Neural cell (in vitro differentiated cells): Measurements from ENCODE around the gene SLC22A23. TPM values are rescaled to one million over a fixed set of nuclear protein-coding genes. Genes with fewer than 3 reads are reported as not detected.

Source experiments
- H2AFZ ChIP-seq: fragments of 200-600, 300-800 bp; sonication (generic), shearing (Covaris generic); 2 replicates; pipeline ENCODE4 v1.6.0; 2014; ENCODE audit warnings: low read depth, mild to moderate bottlenecking, antibody characterized with exemption, low read length, moderate library complexity
- H3F3A ChIP-seq: fragments of 200-600 bp; shearing (Covaris generic); 2 replicates; pipeline ENCODE4 v1.6.1; 2016; ENCODE audit warnings: mild to moderate bottlenecking, moderate library complexity, mixed read lengths, antibody characterized with exemption, low read length; ENCODE audit not compliant: insufficient read depth, poor library complexity, severe bottlenecking
- H3K27ac ChIP-seq: fragments of 200-600, 300-800 bp; sonication (generic), shearing (Covaris generic); 2 replicates; pipeline ENCODE4 v1.5.1; 2014; ENCODE audit warnings: mild to moderate bottlenecking, low read length, moderate library complexity
- H3K27me3 ChIP-seq: fragments of 300-800, 200-600 bp; sonication (generic), shearing (Covaris generic); 2 replicates; pipeline ENCODE4 v1.6.0; 2014; ENCODE audit warnings: mild to moderate bottlenecking, low read depth, low read length, moderate library complexity; ENCODE audit not compliant: insufficient read depth
- H3K36me3 ChIP-seq: fragments of 300-800, 200-600 bp; sonication (generic), shearing (Covaris generic); 2 replicates; pipeline ENCODE4 v1.5.1; 2014; ENCODE audit warnings: mild to moderate bottlenecking, antibody characterized with exemption, low read length, moderate library complexity; ENCODE audit not compliant: insufficient read depth
- H3K4me2 ChIP-seq: fragments of 300-800, 200-600 bp; sonication (generic), shearing (Covaris generic); 2 replicates; pipeline ENCODE4 v1.6.0; 2014; ENCODE audit warnings: mild to moderate bottlenecking, low read length
- H3K4me3 ChIP-seq: fragments of 300-800, 200-600 bp; sonication (generic), shearing (Covaris generic); 2 replicates; pipeline ENCODE4 v1.5.1; 2014; ENCODE audit warnings: mild to moderate bottlenecking, low read length, moderate library complexity
- H3K79me2 ChIP-seq: fragments of 200-600 bp; shearing (Covaris generic); replicated peaks from 2 replicates; pipeline ENCODE4 v1.6.0; 2014; ENCODE audit warnings: mild to moderate bottlenecking, low read length, moderate library complexity; ENCODE audit not compliant: insufficient read depth
- H3K9ac ChIP-seq: fragments of 300-800, 200-600 bp; sonication (generic), shearing (Covaris generic); 2 replicates; pipeline ENCODE4 v1.6.1; 2016; ENCODE audit warnings: mild to moderate bottlenecking, low read length, mixed read lengths
- H3K9me2 ChIP-seq: fragments of 200-600 bp; shearing (Covaris generic); 2 replicates; pipeline ENCODE4 v1.6.1; 2016; ENCODE audit warnings: mild to moderate bottlenecking, low read length, mixed read lengths; ENCODE audit not compliant: insufficient read depth
- H3K9me3 ChIP-seq: fragments of 200-600, 300-800 bp; sonication (generic), shearing (Covaris generic); 2 replicates; pipeline ENCODE4 v1.6.1; 2016; ENCODE audit warnings: mild to moderate bottlenecking, mixed run types, low read length, moderate library complexity, mixed read lengths
- H4K20me1 ChIP-seq: fragments of 200-600 bp; shearing (Covaris generic); 2 replicates; pipeline ENCODE4 v1.6.1; 2016; ENCODE audit warnings: mild to moderate bottlenecking, mixed run types; ENCODE audit not compliant: insufficient read depth
- CTCF ChIP-seq: fragments of 450-650 bp; IDR thresholded peaks from 2 replicates; pipeline ENCODE4 v1.5.1; 2014; ENCODE audit warnings: antibody characterized with exemption, mild to moderate bottlenecking, moderate library complexity; ENCODE audit not compliant: poor library complexity, severe bottlenecking
- EP300 ChIP-seq: fragments of 450-650 bp; conservative IDR thresholded peaks from 2 replicates; pipeline ENCODE4 v1.6.1; 2014; ENCODE audit warnings: antibody characterized with exemption, mild to moderate bottlenecking, moderate library complexity; ENCODE audit not compliant: poor library complexity, severe bottlenecking
- EZH2 ChIP-seq: fragments of 200-600, 300-800 bp; shearing (Covaris generic), sonication (generic); IDR thresholded peaks from 2 replicates; pipeline ENCODE4 v1.6.1; 2014; ENCODE audit warnings: antibody characterized with exemption, low read length, borderline replicate concordance, mild to moderate bottlenecking; ENCODE audit not compliant: insufficient read depth, poor library complexity, severe bottlenecking
- MXI1 ChIP-seq: fragments of 450-650 bp; conservative IDR thresholded peaks from 2 replicates; pipeline ENCODE4 v1.6.1; 2014; ENCODE audit warnings: antibody characterized with exemption, mild to moderate bottlenecking; ENCODE audit not compliant: poor library complexity, severe bottlenecking
- POLR2AphosphoS5 ChIP-seq: IDR thresholded peaks from 2 replicates; pipeline ENCODE4 v1.6.1; 2012
- RAD21 ChIP-seq: fragments of 450-650 bp; conservative IDR thresholded peaks from 2 replicates; pipeline ENCODE4 v1.6.1; 2014; ENCODE audit warnings: antibody characterized with exemption, mild to moderate bottlenecking, moderate library complexity
- REST ChIP-seq: IDR thresholded peaks from 2 replicates; pipeline ENCODE4 v1.6.1; 2012; ENCODE audit warnings: borderline replicate concordance
- SMC3 ChIP-seq: fragments of 450-650 bp; conservative IDR thresholded peaks from 2 replicates; pipeline ENCODE4 v1.6.1; 2014; ENCODE audit warnings: antibody characterized with exemption, mild to moderate bottlenecking, moderate library complexity; ENCODE audit not compliant: poor library complexity
- TAF1 ChIP-seq: IDR thresholded peaks from 2 replicates; pipeline ENCODE4 v1.6.1; 2012; ENCODE audit warnings: low read depth
- polyA plus RNA-seq: library from polyadenylated mRNA; depleted of rRNA; stranded (reverse); fragments of >200 nt; gene quantifications from 2 replicates; pipeline ENCODE4 v1.2.3, GENCODE V29; 2014

SLC22A23 gene
- polyA plus RNA-seq, 1 donor from 2014 or later = 8.8 TPM

- Histone ChIP-seq H3K27ac (no peak overlapping the region), H3K9me3 (no peaks in the 10 kb centered on the region), H3K4me3 (no peak overlapping the region), H3K4me2 (no peak overlapping the region), H2AFZ (no peak overlapping the region), H3K36me3 (no peaks in the 10 kb centered on the region), H3K79me2 (no peaks in the 10 kb centered on the region), H4K20me1 (no peaks in the 10 kb centered on the region), H3K27me3 (no peaks in the 10 kb centered on the region), H3K9ac (no peak overlapping the region), H3K9me2 (no peaks in the 10 kb centered on the region), H3F3A (no peaks in the 10 kb centered on the region)
- TF ChIP-seq POLR2AphosphoS5 (no peak), REST (no peak), MXI1 (no peak), SMC3 (no peak), TAF1 (no peak), CTCF (no peak), EZH2 (no peak), EP300 (no peak), RAD21 (no peak)
Measured at GRCh38 chr6:3321042-3321441, 135.8 kb downstream of the SLC22A23 start.

GRCh38 chr6:3320238-3320811 is 136.5 kb downstream of the SLC22A23 start:
- Histone ChIP-seq H3K27me3 (no peaks in the 10 kb centered on the region), H3K9me2 (no peaks in the 10 kb centered on the region), H2AFZ (no peak overlapping the region), H3K9ac (no peak overlapping the region), H3K9me3 (no peaks in the 10 kb centered on the region), H3K36me3 (no peaks in the 10 kb centered on the region), H3K79me2 (no peaks in the 10 kb centered on the region), H4K20me1 (no peaks in the 10 kb centered on the region), H3F3A (no peaks in the 10 kb centered on the region), H3K4me2 (no peak overlapping the region), H3K27ac (no peak overlapping the region), H3K4me3 (no peak overlapping the region)
- TF ChIP-seq MXI1 = no peak
- TF ChIP-seq SMC3 = no peak
- no peak for TF ChIP-seq CTCF
- TF ChIP-seq EZH2 = no peak
- TF ChIP-seq EP300 = no peak
- TF ChIP-seq TAF1 = no peak
